HepG2 (cell line): Measurements from ENCODE around the gene MYO1C. TPM values are rescaled to one million over a fixed set of nuclear protein-coding genes. Genes with fewer than 3 reads are reported as not detected.

ENCODE experiments used
- EP300 ChIP-seq, 3 experiments: sonication (generic) in 1 of 3; formaldehyde crosslinking in 1 of 3; IDR thresholded peaks; 2 replicates each; pipeline versions ENCODE4 v1.5.1 to v1.6.1; 2011 to 2020; ENCODE audit warnings: low read depth in 2 of 3, low read length in 2 of 3, borderline replicate concordance in 1 of 3, improper control_type of control experiment in 1 of 3, mild to moderate bottlenecking in 1 of 3, missing genetic modification reagents in 1 of 3, moderate library complexity in 1 of 3
- GLI4 ChIP-seq: sonication (generic); formaldehyde crosslinking; IDR thresholded peaks from 2 replicates; pipeline ENCODE4 v1.5.1; 2020; ENCODE audit warnings: missing genetic modification reagents, mild to moderate bottlenecking, moderate library complexity, borderline replicate concordance
- ISL2 ChIP-seq: sonication (generic); formaldehyde crosslinking; IDR thresholded peaks from 2 replicates; pipeline ENCODE4 v1.5.0; 2020; ENCODE audit warnings: missing genetic modification reagents
- JUND ChIP-seq: sonication (generic); formaldehyde crosslinking; IDR thresholded peaks from 2 replicates; pipeline ENCODE4 v1.8.0; 2022; ENCODE audit warnings: mild to moderate bottlenecking, missing genetic modification reagents
- NCOA2 ChIP-seq: sonication (generic); formaldehyde crosslinking; IDR thresholded peaks from 2 replicates; pipeline ENCODE4 v1.8.0; 2022; ENCODE audit warnings: inconsistent platforms
- NONO ChIP-seq, 2 experiments: fragments of 450-650 bp in 1 of 2; sonication (generic) in 1 of 2; formaldehyde crosslinking in 1 of 2; IDR thresholded peaks in 1 of 2; conservative IDR thresholded peaks in 1 of 2; 2 replicates each; pipeline versions ENCODE4 v1.6.1 to v1.8.0; 2017 to 2022; ENCODE audit warnings: mild to moderate bottlenecking in 1 of 2, missing genetic modification reagents in 1 of 2, moderate library complexity in 1 of 2
- POGZ ChIP-seq: sonication (generic); formaldehyde crosslinking; IDR thresholded peaks from 2 replicates; pipeline ENCODE4 v1.4.0; 2020; ENCODE audit warnings: mild to moderate bottlenecking, missing genetic modification reagents
- RXRB ChIP-seq: IDR thresholded peaks from 2 replicates; pipeline ENCODE4 v1.6.1; 2016; ENCODE audit warnings: borderline replicate concordance, missing genetic modification reagents, missing compliant biosample characterization
- SP5 ChIP-seq: IDR thresholded peaks from 2 replicates; pipeline ENCODE4 v1.6.1; 2016; ENCODE audit warnings: low read depth, borderline replicate concordance
- ZBTB7A ChIP-seq: sonication (generic); formaldehyde crosslinking; IDR thresholded peaks from 2 replicates; pipeline ENCODE4 v1.8.0; 2022; ENCODE audit warnings: mild to moderate bottlenecking, missing genetic modification reagents
- ZMYM4 ChIP-seq: sonication (generic); formaldehyde crosslinking; IDR thresholded peaks from 2 replicates; pipeline ENCODE4 v1.8.1; 2023; ENCODE audit warnings: mild to moderate bottlenecking, missing genetic modification reagents
- ZNF468 ChIP-seq: sonication (generic); formaldehyde crosslinking; IDR thresholded peaks from 2 replicates; pipeline ENCODE4 v1.8.0; 2022; ENCODE audit warnings: mild to moderate bottlenecking, moderate library complexity, missing genetic modification reagents
- ZNF563 ChIP-seq: sonication (generic); formaldehyde crosslinking; IDR thresholded peaks from 2 replicates; pipeline ENCODE4 v1.8.0; 2022; ENCODE audit warnings: mild to moderate bottlenecking, moderate library complexity, missing genetic modification reagents
- polyA plus RNA-seq, 8 experiments: library from polyadenylated mRNA; depleted of rRNA in 3 of 8; stranded (reverse) in 7 of 8; unstranded in 1 of 8; fragments of >200 nt; fragmentation: Illumina TruSeq in 4 of 8; extraction: Trizol in 4 of 8; gene quantifications; 2 replicates each; pipeline versions ENCODE4 v1.2.1 to v1.2.3, GENCODE V29; 2011 to 2016; ENCODE audit warnings: low read depth in 4 of 8, missing spikeins in 1 of 8, mixed read lengths in 1 of 8; ENCODE audit not compliant: insufficient read depth in 1 of 8
- total RNA-seq, 5 experiments: library from RNA; depleted of rRNA; stranded (reverse); fragments of >200 nt; fragmentation: Illumina TruSeq; extraction: Trizol; gene quantifications; 2 replicates each; pipeline ENCODE4 v1.2.3, GENCODE V29; 2016; ENCODE audit warnings: low read depth in 1 of 5
- TF ChIP-seq, protein P1 (sequence below): sonication (generic); formaldehyde crosslinking; IDR thresholded peaks from 2 replicates; pipeline ENCODE4 v1.5.0; 2020; ENCODE audit warnings: mild to moderate bottlenecking, missing genetic modification reagents
- TF ChIP-seq, protein P2 (sequence below): sonication (generic); formaldehyde crosslinking; IDR thresholded peaks from 2 replicates; pipeline ENCODE4 v1.5.0; 2020; ENCODE audit warnings: missing genetic modification reagents, mild to moderate bottlenecking, borderline replicate concordance
- TF ChIP-seq, protein P3 (sequence below): sonication (generic); formaldehyde crosslinking; IDR thresholded peaks from 2 replicates; pipeline ENCODE4 v1.4.0; 2020; ENCODE audit warnings: missing genetic modification reagents, borderline replicate concordance
- TF ChIP-seq, protein P4 (sequence below): sonication (generic); formaldehyde crosslinking; IDR thresholded peaks from 2 replicates; pipeline ENCODE4 v1.8.1; 2023; ENCODE audit warnings: missing genetic modification reagents, inconsistent platforms, borderline replicate concordance
- TF ChIP-seq, protein P5 (sequence below): sonication (generic); formaldehyde crosslinking; IDR thresholded peaks from 2 replicates; pipeline ENCODE4 v1.4.0; 2020; ENCODE audit warnings: missing genetic modification reagents, low read depth, mild to moderate bottlenecking, borderline replicate concordance
- TF ChIP-seq, protein P6 (sequence below): IDR thresholded peaks from 2 replicates; pipeline ENCODE4 v1.6.1; 2016; ENCODE audit warnings: missing compliant biosample characterization, missing genetic modification reagents, borderline replicate concordance

Gene MYO1C
- total and polyA plus RNA-seq, 2 of the 13 experiments (the other 11 are each of a cell fraction or from before 2014, with no cell fraction given): 22.7 to 40.8 TPM

DNA sequence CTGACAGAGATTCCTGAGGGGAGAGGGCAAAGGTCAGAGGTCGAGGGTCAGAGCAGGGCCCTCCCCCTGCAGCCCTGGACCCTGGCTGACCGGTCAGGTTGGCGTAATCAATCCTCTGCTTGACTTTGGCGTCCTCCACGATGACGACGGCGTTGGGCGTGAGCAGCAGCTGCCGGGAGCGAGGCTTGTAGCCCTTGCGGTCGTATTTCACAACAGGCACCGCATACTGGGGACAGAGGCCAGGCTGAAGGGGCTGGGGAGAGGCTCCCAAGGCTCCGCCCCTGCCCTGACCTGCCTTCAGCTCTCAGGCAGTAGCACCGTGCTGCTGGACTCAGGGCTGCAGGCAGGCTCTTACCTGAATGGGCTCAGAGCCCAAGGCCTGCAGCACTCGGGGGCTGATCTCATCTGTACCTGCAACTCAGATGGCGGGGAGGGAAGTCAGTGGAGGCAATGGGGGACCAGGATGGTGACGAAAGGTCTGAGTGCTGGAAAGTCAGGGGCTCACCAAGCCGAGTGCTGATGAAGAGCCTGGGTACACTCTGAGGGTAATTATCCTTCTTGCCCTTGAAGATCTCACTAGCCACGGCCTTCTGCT is 24.5 kb downstream of the MYO1C start (continued):
- TF ChIP-seq, protein P1, sequence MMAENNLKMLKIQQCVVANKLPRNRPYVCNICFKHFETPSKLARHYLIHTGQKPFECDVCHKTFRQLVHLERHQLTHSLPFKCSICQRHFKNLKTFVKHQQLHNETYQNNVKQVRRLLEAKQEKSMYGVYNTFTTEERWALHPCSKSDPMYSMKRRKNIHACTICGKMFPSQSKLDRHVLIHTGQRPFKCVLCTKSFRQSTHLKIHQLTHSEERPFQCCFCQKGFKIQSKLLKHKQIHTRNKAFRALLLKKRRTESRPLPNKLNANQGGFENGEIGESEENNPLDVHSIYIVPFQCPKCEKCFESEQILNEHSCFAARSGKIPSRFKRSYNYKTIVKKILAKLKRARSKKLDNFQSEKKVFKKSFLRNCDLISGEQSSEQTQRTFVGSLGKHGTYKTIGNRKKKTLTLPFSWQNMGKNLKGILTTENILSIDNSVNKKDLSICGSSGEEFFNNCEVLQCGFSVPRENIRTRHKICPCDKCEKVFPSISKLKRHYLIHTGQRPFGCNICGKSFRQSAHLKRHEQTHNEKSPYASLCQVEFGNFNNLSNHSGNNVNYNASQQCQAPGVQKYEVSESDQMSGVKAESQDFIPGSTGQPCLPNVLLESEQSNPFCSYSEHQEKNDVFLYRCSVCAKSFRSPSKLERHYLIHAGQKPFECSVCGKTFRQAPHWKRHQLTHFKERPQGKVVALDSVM (CRISPR knock-in tag): peak; percentile 64; the same call in 1 of the 2 replicates
- TF ChIP-seq, protein P2, sequence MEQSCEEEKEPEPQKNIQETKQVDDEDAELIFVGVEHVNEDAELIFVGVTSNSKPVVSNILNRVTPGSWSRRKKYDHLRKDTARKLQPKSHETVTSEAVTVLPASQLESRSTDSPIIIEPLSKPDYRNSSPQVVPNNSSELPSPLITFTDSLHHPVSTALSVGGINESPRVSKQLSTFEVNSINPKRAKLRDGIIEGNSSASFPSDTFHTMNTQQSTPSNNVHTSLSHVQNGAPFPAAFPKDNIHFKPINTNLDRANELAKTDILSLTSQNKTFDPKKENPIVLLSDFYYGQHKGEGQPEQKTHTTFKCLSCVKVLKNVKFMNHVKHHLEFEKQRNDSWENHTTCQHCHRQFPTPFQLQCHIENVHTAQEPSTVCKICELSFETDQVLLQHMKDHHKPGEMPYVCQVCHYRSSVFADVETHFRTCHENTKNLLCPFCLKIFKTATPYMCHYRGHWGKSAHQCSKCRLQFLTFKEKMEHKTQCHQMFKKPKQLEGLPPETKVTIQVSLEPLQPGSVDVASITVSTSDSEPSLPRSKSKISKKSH (CRISPR knock-in tag): peak; percentile 26; the same call in 1 of the 2 replicates
- TF ChIP-seq, protein P3, sequence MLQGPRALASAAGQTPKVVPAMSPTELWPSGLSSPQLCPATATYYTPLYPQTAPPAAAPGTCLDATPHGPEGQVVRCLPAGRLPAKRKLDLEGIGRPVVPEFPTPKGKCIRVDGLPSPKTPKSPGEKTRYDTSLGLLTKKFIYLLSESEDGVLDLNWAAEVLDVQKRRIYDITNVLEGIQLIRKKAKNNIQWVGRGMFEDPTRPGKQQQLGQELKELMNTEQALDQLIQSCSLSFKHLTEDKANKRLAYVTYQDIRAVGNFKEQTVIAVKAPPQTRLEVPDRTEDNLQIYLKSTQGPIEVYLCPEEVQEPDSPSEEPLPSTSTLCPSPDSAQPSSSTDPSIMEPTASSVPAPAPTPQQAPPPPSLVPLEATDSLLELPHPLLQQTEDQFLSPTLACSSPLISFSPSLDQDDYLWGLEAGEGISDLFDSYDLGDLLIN (CRISPR knock-in tag): no peak
- TF ChIP-seq ISL2 (CRISPR knock-in tag) (no peak), ZNF563 (peak; percentile 99), NONO (IDR thresholded peaks at IDR 0.05) (no peak), NONO (CRISPR knock-in tag; conservative IDR thresholded peaks at IDR 0.05) (peak; percentile 97), EP300 (IDR thresholded peaks at IDR 0.05; ENCODE audit: low read depth in 2 of 2, low read length in 2 of 2) (peak; percentile 56 to 64; a peak in 1 of 4 replicates), EP300 (CRISPR knock-in tag; IDR thresholded peaks at IDR 0.05; ENCODE audit: borderline replicate concordance) (peak; percentile 18; the same call in 1 of the 2 replicates), RXRB (peak; percentile 64; the same call in 1 of the 2 replicates), SP5 (CRISPR knock-in tag) (peak; percentile 88), NCOA2 (CRISPR knock-in tag) (peak; percentile 60; the same call in 1 of the 2 replicates), ZBTB7A (CRISPR knock-in tag) (peak; percentile 80), ZMYM4 (CRISPR knock-in tag) (peak; percentile 59; the same call in 1 of the 2 replicates), POGZ (CRISPR knock-in tag) (0 out of 2 replicates have a peak, but pooled peaks have one; percentile 42), GLI4 (CRISPR knock-in tag) (0 out of 2 replicates have a peak, but pooled peaks have one; percentile 73), ZNF468 (CRISPR knock-in tag) (no peak), JUND (peak; percentile 51; the same call in 1 of the 2 replicates)
- TF ChIP-seq, protein P4, sequence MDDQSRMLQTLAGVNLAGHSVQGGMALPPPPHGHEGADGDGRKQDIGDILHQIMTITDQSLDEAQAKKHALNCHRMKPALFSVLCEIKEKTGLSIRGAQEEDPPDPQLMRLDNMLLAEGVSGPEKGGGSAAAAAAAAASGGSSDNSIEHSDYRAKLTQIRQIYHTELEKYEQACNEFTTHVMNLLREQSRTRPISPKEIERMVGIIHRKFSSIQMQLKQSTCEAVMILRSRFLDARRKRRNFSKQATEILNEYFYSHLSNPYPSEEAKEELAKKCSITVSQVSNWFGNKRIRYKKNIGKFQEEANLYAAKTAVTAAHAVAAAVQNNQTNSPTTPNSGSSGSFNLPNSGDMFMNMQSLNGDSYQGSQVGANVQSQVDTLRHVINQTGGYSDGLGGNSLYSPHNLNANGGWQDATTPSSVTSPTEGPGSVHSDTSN (CRISPR knock-in tag): no peak
- TF ChIP-seq, protein P5, sequence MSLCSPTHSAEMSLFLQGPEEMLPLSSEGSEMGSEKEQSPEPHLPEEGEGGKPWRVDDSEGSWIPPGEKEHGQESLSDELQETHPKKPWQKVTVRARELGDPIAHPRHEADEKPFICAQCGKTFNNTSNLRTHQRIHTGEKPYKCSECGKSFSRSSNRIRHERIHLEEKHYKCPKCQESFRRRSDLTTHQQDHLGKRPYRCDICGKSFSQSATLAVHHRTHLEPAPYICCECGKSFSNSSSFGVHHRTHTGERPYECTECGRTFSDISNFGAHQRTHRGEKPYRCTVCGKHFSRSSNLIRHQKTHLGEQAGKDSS (CRISPR knock-in tag): 0 out of 2 replicates have a peak, but pooled peaks have one; percentile 46
- TF ChIP-seq, protein P6, sequence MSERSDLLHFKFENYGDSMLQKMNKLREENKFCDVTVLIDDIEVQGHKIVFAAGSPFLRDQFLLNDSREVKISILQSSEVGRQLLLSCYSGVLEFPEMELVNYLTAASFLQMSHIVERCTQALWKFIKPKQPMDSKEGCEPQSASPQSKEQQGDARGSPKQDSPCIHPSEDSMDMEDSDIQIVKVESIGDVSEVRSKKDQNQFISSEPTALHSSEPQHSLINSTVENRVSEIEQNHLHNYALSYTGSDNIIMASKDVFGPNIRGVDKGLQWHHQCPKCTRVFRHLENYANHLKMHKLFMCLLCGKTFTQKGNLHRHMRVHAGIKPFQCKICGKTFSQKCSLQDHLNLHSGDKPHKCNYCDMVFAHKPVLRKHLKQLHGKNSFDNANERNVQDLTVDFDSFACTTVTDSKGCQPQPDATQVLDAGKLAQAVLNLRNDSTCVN (CRISPR knock-in tag): no peak
